Endodermal cell (in vitro differentiated cells): ENCODE measurements around the gene NPAS3. TPM values are rescaled to one million over a fixed set of nuclear protein-coding genes. Genes with fewer than 3 reads are reported as not detected.

ENCODE experiments used
- DNase-seq: peaks from one replicate; pipeline ENCODE4 v3.0.0-alpha.2; 2017
- H3K27ac ChIP-seq: 2 replicates; pipeline ENCODE4 v1.5.1; 2013; ENCODE audit warnings: mild to moderate bottlenecking, low read depth, low read length, moderate library complexity
- H3K27me3 ChIP-seq: 2 replicates; pipeline ENCODE4 v1.6.1; 2013; ENCODE audit warnings: mild to moderate bottlenecking, low read length, moderate library complexity; ENCODE audit not compliant: insufficient read depth, control insufficient read depth, poor library complexity, severe bottlenecking
- H3K36me3 ChIP-seq: 2 replicates; pipeline ENCODE4 v1.7.0; 2013; ENCODE audit warnings: mild to moderate bottlenecking, low read length, moderate library complexity; ENCODE audit not compliant: control insufficient read depth, insufficient read depth
- H3K4me1 ChIP-seq: one replicate; pipeline ENCODE4 v1.7.0; 2013; ENCODE audit warnings: low read length; ENCODE audit not compliant: control insufficient read depth, insufficient read depth
- H3K4me3 ChIP-seq: 2 replicates; pipeline ENCODE4 v1.5.1; 2013; ENCODE audit warnings: mild to moderate bottlenecking, low read length, moderate library complexity
- H3K9ac ChIP-seq: 2 replicates; pipeline ENCODE4 v1.6.1; 2013; ENCODE audit warnings: mild to moderate bottlenecking, low read length, moderate library complexity; ENCODE audit not compliant: poor library complexity, severe bottlenecking; ENCODE audit errors: extremely low read depth
- H3K9me3 ChIP-seq: 2 replicates; pipeline ENCODE4 v1.6.1; 2013; ENCODE audit warnings: mild to moderate bottlenecking, low read length, moderate library complexity; ENCODE audit not compliant: control insufficient read depth
- H3K27ac Mint-ChIP-seq: 2 replicates; pipeline ENCODE4 v1.8.0; 2020; ENCODE audit warnings: mixed read lengths
- H3K27me3 Mint-ChIP-seq: 2 replicates; pipeline ENCODE4 v1.8.0; 2021; ENCODE audit warnings: mild to moderate bottlenecking, mixed read lengths; ENCODE audit not compliant: insufficient read depth
- H3K36me3 Mint-ChIP-seq: 2 replicates; pipeline ENCODE4 v1.8.0; 2020; ENCODE audit warnings: low read depth, mixed read lengths
- H3K4me1 Mint-ChIP-seq: 2 replicates; pipeline ENCODE4 v1.8.0; 2020; ENCODE audit warnings: mixed read lengths
- H3K4me3 Mint-ChIP-seq: 2 replicates; pipeline ENCODE4 v1.8.0; 2020; ENCODE audit warnings: mild to moderate bottlenecking, moderate library complexity, mixed read lengths
- H3K9me3 Mint-ChIP-seq: 2 replicates; pipeline ENCODE4 v1.8.0; 2020; ENCODE audit warnings: mild to moderate bottlenecking, mixed read lengths
- CTCF ChIP-seq: fragments of 200-600 bp; sonication (generic); conservative IDR thresholded peaks from 2 replicates; pipeline ENCODE4 v1.5.0; 2021; ENCODE audit warnings: antibody characterized with exemption, mild to moderate bottlenecking
- WGBS, 2 experiments: methylation state at CpG; one replicate each; pipeline versions ENCODE4 v1.1.5 to v1.1.7; 2013; ENCODE audit warnings: missing lambda C conversion rate in 2 of 2, mixed read lengths in 1 of 2; ENCODE audit not compliant: insufficient coverage in 1 of 2, insufficient read length in 1 of 2; 5-methylcytosine and 5-hydroxymethylcytosine counted together
- total RNA-seq, 2 donors: library from RNA; stranded (reverse); fragmentation: NEBNext Ultra II Directional in 1 of 2; extraction: Animal tissue kit (Norgen Biotek cat#: 25700) in 1 of 2; gene quantifications; 2 replicates in 1 of 2; 3 replicates in 1 of 2; pipeline ENCODE4 v1.2.1, GENCODE V29; 2021

Gene NPAS3
- total RNA-seq, 2 donors from 2014 or later, result 1.4 to 1.6 TPM

GRCh38 chr14:33689680-33690079, 751.0 kb downstream of the NPAS3 start:
- H3K4me3 ChIP-seq, result no peak overlapping the region
- Mint-ChIP-seq H3K27me3 (no peaks in the 10 kb centered on the region), H3K27ac (no peak overlapping the region), H3K4me3 (no peak overlapping the region), H3K36me3 (no peaks in the 10 kb centered on the region), H3K9me3 (no peaks in the 10 kb centered on the region), H3K4me1 (no peaks in the 10 kb centered on the region)
- no peak overlapping the region for H3K27ac ChIP-seq
- TF ChIP-seq CTCF, result no peak
- no peaks in the 10 kb centered on the region for H3K4me1 ChIP-seq
- no peaks in the 10 kb centered on the region for H3K27me3 ChIP-seq
- DNase-seq, result no peak
- no peaks in the 10 kb centered on the region for H3K9me3 ChIP-seq
- H3K9ac ChIP-seq, result no peak overlapping the region
- no peaks in the 10 kb centered on the region for H3K36me3 ChIP-seq
- 91 to 100% methylated on average over 3 to 4 of the region's 4 CpGs for WGBS, 2 experiments

- Histone ChIP-seq H3K36me3 (no peaks in the 10 kb centered on the region), H3K9me3 (no peaks in the 10 kb centered on the region), H3K27ac (no peak overlapping the region), H3K4me3 (no peak overlapping the region), H3K27me3 (no peaks in the 10 kb centered on the region), H3K4me1 (no peaks in the 10 kb centered on the region), H3K9ac (no peak overlapping the region)
- no peak for TF ChIP-seq CTCF
- Mint-ChIP-seq H3K27ac (no peak overlapping the region), H3K36me3 (no peaks in the 10 kb centered on the region), H3K4me1 (no peaks in the 10 kb centered on the region), H3K27me3 (no peaks in the 10 kb centered on the region), H3K4me3 (no peak overlapping the region), H3K9me3 (no peaks in the 10 kb centered on the region)
- DNase-seq, result no peak
- 93 to 96% methylated on average over 3 to 4 of the region's 4 CpGs for WGBS, 2 experiments
Measured at GRCh38 chr14:33691907-33692306, 753.2 kb downstream of the NPAS3 start.

- Mint-ChIP-seq H3K4me1 (no peaks in the 10 kb centered on the region), H3K36me3 (no peaks in the 10 kb centered on the region), H3K9me3 (no peaks in the 10 kb centered on the region), H3K27me3 (no peaks in the 10 kb centered on the region), H3K4me3 (no peak overlapping the region), H3K27ac (no peak overlapping the region)
- Histone ChIP-seq H3K9ac (no peak overlapping the region), H3K27me3 (no peaks in the 10 kb centered on the region), H3K27ac (no peak overlapping the region), H3K4me3 (no peak overlapping the region), H3K4me1 (no peaks in the 10 kb centered on the region), H3K36me3 (no peaks in the 10 kb centered on the region), H3K9me3 (no peaks in the 10 kb centered on the region)
- no peak for DNase-seq
- no peak for TF ChIP-seq CTCF
- 58 to 69% methylated on average over 2 of the region's 2 CpGs for WGBS, 2 experiments
Measured at GRCh38 chr14:33692762-33693161, 754.1 kb downstream of the NPAS3 start.
